Neural progenitor cell (in vitro differentiated cells): ENCODE results near the gene STARD3.

Source experiments
- CTCF ChIP-seq: fragments of 200-600 bp; sonication (generic); IDR thresholded peaks from 2 replicates; pipeline ENCODE4 v1.5.1; 2017; ENCODE audit warnings: antibody characterized with exemption, mild to moderate bottlenecking
- EZH2 ChIP-seq: fragments of 200-600 bp; sonication (generic); IDR thresholded peaks from 2 replicates; pipeline ENCODE4 v1.6.1; 2017; ENCODE audit warnings: antibody characterized with exemption, mild to moderate bottlenecking, moderate library complexity
- EZH2phosphoT487 ChIP-seq: fragments of 200-600 bp; sonication (generic); IDR thresholded peaks from 2 replicates; pipeline ENCODE4 v1.6.1; 2017; ENCODE audit warnings: antibody characterized with exemption

- TF ChIP-seq EZH2 (no peak), CTCF (no peak), EZH2phosphoT487 (no peak)
Measured at GRCh38 chr17:39683295-39683939, 46.5 kb downstream of the STARD3 start.
